HG03103 (cell line): ENCODE data around the gene ABCF2.

Source experiments
- ATAC-seq: cut with Tn5 transposase; IDR thresholded peaks from one replicate; pipeline ENCODE4 v1.9.1; 2021; ENCODE audit warnings: low read depth; ENCODE audit not compliant: unreplicated experiment

ABCF2 gene

GRCh38 chr7:151242159-151243044, 15.4 kb upstream of the ABCF2 start:
- no peak for ATAC-seq

- no peak for ATAC-seq
Observed at GRCh38 chr7:151241755-151242096, 14.7 kb upstream of the ABCF2 start.

- no peak for ATAC-seq
Observed at GRCh38 chr7:151240942-151241754, 14.1 kb upstream of the ABCF2 start.

GRCh38 chr7:151240536-151240935, 13.5 kb upstream of the ABCF2 start:
- ATAC-seq: no peak

- ATAC-seq: no peak
Observed at GRCh38 chr7:151239837-151240459, 12.9 kb upstream of the ABCF2 start.

- no peak for ATAC-seq
Observed at GRCh38 chr7:151238924-151239836, 12.2 kb upstream of the ABCF2 start.

GRCh38 chr7:151238190-151238810, 11.3 kb upstream of the ABCF2 start:
- ATAC-seq: no peak

GRCh38 chr7:151237244-151238189, 10.5 kb upstream of the ABCF2 start:
- ATAC-seq: no peak

- ATAC-seq: no peak
Observed at GRCh38 chr7:151236406-151236805, 9.4 kb upstream of the ABCF2 start.

- no peak for ATAC-seq
Observed at GRCh38 chr7:151235091-151235787, 8.2 kb upstream of the ABCF2 start.

GRCh38 chr7:151233804-151234203, 6.8 kb upstream of the ABCF2 start:
- no peak for ATAC-seq

- peak; percentile 10 for ATAC-seq
Observed at GRCh38 chr7:151232917-151233701, 6.1 kb upstream of the ABCF2 start.

GRCh38 chr7:151232091-151232916, 5.3 kb upstream of the ABCF2 start, which contains the start of gene CHPF2:
Gene CHPF2 (plus strand): TSS chr7:151232483. CDS start chr7:151234012, 1,529 bp downstream.
- peak; percentile 98 for ATAC-seq

GRCh38 chr7:151231080-151231479, 4.1 kb upstream of the ABCF2 start:
- ATAC-seq: no peak

GRCh38 chr7:151229249-151229648, 2.2 kb upstream of the ABCF2 start:
- no peak for ATAC-seq
